Mucosa of descending colon (tissue), 3 donors: ENCODE results near the gene CRMP1. TPM values are rescaled to one million over a fixed set of nuclear protein-coding genes. Genes with fewer than 3 reads are reported as not detected.

Source experiments
- ATAC-seq: fragments of 200-7000 bp; cut with Tn5 transposase; one replicate; pipeline ENCODE4 v1.9.1; 2020; ENCODE audit warnings: mild to moderate bottlenecking, moderate library complexity
- DNase-seq, 3 donors: peaks; one replicate each; pipeline ENCODE4 v3.0.0-alpha.2; 2020
- H3K36me3 ChIP-seq: fragments of 200-600 bp; one replicate; pipeline ENCODE4 v1.8.0; 2021; ENCODE audit warnings: low read depth, mild to moderate bottlenecking
- H3K4me1 ChIP-seq: fragments of 200-600 bp; one replicate; pipeline ENCODE4 v1.8.0; 2021; ENCODE audit warnings: low read depth, mild to moderate bottlenecking
- H3K4me3 ChIP-seq: fragments of 200-600 bp; one replicate; pipeline ENCODE4 v1.8.0; 2021; ENCODE audit warnings: mild to moderate bottlenecking
- H3K9me3 ChIP-seq: fragments of 200-600 bp; one replicate; pipeline ENCODE4 v1.8.0; 2021; ENCODE audit warnings: mild to moderate bottlenecking
- intact Hi-C, 2 donors: fragments of 100-400 bp; cut with DNase I in 1 of 2; cut with micrococcal nuclease in 1 of 2; formaldehyde crosslinking; loops; one replicate each; pipeline versions ENCODE4 v1.11.0 to v1.11.1; 2022; cut with DNase I, micrococcal nuclease
- total RNA-seq, 3 donors: library from RNA; stranded (reverse); fragmentation: NEBNext Ultra II Directional in 2 of 3; extraction: Animal tissue kit (Norgen Biotek cat#: 25700) in 2 of 3; gene quantifications; one replicate each; pipeline versions ENCODE4 v1.2.1 to v1.2.4, GENCODE V29; 2021 to 2023
- TF ChIP-seq, protein P1 (sequence below): fragments of 200-600 bp; IDR thresholded peaks from one replicate; pipeline ENCODE4 v1.8.0; 2022; ENCODE audit warnings: antibody characterized with exemption, mild to moderate bottlenecking
- donor health status: DM: no; HTN: no; CAD: no; lungs with moderate emphysema.
- donor health status: DM: no; HTN: no; CAD: no.
- donor health status: DM: no; HTN: yes; CAD: no.

CRMP1 gene
- total RNA-seq, 3 donors from 2014 or later = 0.58 to 4.4 (median 1.0) TPM

DNA sequence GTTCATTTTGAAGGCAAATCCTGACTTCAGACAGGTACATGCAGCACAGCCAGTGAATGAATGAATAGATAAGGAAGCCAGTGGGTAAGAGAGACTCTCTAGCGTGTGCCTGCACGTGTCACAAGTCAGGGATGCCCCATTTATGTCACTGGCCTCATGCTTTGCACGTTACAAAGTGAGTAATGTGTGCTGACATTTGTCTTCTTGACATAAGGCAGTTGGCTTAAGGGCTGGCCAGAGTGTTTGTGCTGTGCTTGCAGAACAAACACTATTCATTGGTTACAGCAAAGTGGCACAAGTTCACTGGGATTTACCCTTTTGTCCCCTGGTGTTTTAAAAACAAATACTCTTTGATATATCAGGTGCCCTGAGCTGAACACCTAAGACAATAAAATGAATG, 55.9 kb downstream of the CRMP1 start:
- H3K4me3 ChIP-seq = no peak overlapping the region
- TF ChIP-seq, protein P1, sequence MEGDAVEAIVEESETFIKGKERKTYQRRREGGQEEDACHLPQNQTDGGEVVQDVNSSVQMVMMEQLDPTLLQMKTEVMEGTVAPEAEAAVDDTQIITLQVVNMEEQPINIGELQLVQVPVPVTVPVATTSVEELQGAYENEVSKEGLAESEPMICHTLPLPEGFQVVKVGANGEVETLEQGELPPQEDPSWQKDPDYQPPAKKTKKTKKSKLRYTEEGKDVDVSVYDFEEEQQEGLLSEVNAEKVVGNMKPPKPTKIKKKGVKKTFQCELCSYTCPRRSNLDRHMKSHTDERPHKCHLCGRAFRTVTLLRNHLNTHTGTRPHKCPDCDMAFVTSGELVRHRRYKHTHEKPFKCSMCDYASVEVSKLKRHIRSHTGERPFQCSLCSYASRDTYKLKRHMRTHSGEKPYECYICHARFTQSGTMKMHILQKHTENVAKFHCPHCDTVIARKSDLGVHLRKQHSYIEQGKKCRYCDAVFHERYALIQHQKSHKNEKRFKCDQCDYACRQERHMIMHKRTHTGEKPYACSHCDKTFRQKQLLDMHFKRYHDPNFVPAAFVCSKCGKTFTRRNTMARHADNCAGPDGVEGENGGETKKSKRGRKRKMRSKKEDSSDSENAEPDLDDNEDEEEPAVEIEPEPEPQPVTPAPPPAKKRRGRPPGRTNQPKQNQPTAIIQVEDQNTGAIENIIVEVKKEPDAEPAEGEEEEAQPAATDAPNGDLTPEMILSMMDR = no peak
- DNase-seq (no peak), ATAC-seq (no peak)
- H3K9me3 ChIP-seq = no peaks in the 10 kb centered on the region
- no peaks in the 10 kb centered on the region for H3K4me1 ChIP-seq
- intact Hi-C loops = no loop called here
- H3K36me3 ChIP-seq = no peaks in the 10 kb centered on the region

DNA sequence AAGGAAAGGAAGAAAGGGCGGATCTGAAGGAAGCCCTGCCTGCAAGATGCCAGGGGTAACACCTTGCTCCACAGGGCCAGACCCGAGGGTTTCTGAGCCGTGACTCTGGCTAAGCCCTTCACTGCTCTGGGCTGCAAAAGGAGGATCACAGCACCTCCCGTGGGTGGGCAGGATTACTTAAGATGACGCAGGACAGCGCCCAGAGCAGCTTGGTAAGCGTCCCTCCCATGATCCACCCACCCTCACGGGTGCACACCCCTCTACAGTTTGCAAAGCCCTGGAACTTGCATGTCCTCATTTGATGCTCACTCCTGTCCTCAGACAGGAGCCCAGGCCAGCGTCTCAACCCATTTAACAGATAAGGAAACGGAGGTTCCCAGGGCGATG, 64.9 kb downstream of the CRMP1 start:
- intact Hi-C loops = no loop called here
- no peaks in the 10 kb centered on the region for H3K9me3 ChIP-seq
- TF ChIP-seq, protein P1 = no peak
- H3K36me3 ChIP-seq = no peaks in the 10 kb centered on the region
- H3K4me1 ChIP-seq = no peaks in the 10 kb centered on the region
- no peak overlapping the region for H3K4me3 ChIP-seq
- DNase-seq (no peak), ATAC-seq (no peak)

DNA sequence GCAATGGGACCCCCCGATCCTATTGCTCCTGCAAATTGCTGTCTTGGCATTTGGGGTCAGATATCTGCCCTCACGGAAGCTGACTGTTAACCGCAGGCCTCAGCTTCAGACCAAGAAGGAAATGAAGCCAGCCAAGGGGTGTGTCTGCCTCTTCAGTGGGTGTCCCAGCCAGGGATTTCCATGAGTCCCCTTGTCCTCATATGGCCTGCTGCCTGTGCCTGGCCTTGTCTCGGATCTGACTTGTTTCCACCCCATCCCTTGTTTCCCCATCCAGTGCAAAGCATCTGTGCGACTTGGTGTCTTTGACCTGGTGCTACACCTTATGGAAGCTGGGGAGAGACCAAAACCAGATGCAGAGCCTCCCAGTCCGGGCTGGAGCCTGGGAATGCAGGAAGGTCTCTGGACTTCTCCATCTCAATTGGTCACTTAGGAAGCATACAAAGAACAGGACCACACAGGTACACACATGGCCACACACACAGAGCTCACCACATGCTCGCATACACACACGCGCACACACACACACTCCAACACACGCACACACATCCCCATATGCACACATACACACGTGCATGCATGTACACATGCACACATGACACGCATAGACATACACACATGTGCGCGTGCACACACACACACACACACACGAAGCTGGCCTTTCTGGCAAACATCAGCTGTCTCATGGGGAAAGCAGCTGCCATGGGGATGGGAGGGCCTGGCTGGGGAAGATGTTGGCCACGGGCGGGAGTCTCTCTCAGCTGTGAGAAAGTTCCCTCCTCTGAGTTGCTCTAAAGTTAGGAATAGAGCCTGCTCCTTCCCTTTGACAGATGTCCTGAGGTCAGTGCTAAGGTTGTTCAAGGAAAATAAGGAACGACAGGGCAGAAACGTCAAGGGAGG, 65.5 kb downstream of the CRMP1 start:
- Histone ChIP-seq H3K4me1 (no peaks in the 10 kb centered on the region), H3K36me3 (no peaks in the 10 kb centered on the region), H3K4me3 (no peak overlapping the region), H3K9me3 (no peaks in the 10 kb centered on the region)
- ATAC-seq (no peak), DNase-seq (no peak)
- TF ChIP-seq, protein P1 = no peak
- intact Hi-C loops = no loop called here

DNA sequence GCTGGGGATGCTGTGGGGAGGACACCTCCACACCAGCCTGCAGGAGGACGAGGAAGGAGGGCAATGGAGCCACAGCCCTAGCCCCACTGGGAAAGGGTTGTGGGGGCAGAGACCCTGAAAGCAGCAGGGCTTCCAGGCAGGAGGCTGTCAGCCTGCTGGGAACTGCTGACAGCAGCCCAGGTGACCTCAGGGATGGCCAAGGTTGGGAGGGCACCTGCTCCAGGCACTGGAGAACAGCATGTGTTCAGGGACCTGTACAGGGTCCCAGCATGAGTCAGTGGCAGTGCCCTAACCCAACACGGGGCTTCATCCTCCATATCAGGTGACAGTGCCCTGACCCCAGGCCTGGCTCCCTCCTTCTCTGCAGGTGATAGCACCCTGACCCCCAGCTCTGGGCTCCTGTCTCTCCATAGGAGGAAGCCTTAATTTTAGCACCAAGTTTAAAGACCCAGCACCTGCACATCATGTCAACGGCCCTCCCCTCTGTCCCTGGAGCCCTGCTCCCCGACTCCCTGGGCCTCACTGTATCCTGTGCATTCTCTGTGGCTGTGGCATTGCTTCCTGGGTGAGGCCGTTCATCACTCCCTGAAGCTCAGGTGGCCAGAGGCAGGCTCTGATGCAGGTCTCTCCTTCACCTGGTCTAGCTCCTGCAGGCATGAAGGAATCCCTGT, 66.3 kb downstream of the CRMP1 start:
- Histone ChIP-seq H3K9me3 (no peaks in the 10 kb centered on the region), H3K4me3 (no peak overlapping the region), H3K4me1 (no peaks in the 10 kb centered on the region), H3K36me3 (no peaks in the 10 kb centered on the region)
- intact Hi-C loops = no loop called here
- ATAC-seq (no peak), DNase-seq (no peak)
- TF ChIP-seq, protein P1 = no peak

DNA sequence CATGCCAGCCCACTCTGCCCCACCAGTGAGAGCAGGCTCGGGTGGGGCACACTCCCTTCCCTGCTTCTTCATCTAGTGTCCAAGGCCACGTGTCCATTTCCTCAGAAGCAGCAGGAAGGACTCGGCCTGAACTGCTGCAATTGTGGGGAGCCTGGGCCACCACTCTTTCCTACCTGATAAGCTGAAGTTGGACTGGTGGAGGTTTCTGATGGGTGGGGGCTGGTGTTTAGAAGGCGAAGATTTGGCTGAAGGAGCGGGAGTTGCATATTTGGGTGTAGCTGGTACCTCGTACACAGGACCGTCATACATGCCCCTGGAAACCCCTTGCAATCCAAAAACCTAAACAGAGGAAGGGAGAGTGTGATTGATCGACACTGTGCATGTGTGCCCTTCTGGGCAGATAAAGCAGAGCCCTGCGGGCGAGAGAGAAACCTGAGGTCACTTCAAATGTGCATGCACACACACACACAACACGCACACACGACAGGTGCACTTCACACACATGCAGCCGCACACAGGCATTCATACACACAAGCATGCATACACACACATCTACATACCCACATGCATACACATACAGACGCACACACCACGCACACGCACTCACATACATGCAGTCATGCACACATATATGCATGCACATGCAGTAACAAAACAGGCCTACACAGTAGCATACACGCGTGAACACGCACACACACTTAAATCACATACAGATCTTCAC, 67.4 kb downstream of the CRMP1 start:
- ATAC-seq = no peak
- H3K4me3 ChIP-seq = no peak overlapping the region
- intact Hi-C loops = no loop called here

More for the DNA sequence above, 67.4 kb downstream of the CRMP1 start:
- H3K36me3 ChIP-seq = no peaks in the 10 kb centered on the region
- DNase-seq = no peak
- no peaks in the 10 kb centered on the region for H3K4me1 ChIP-seq
- no peaks in the 10 kb centered on the region for H3K9me3 ChIP-seq
- TF ChIP-seq, protein P1 = no peak
